H9 (cell line): Measurements from ENCODE around the gene GRID2. TPM values are rescaled to one million over a fixed set of nuclear protein-coding genes. Genes with fewer than 3 reads are reported as not detected.

ENCODE experiments used
- DNase-seq: peaks from one replicate; pipeline ENCODE4 v3.0.0-alpha.2; 2017
- H2AFZ ChIP-seq: one replicate; pipeline ENCODE4 v1.6.1; 2013; ENCODE audit warnings: mild to moderate bottlenecking, low read length, control low read depth, moderate library complexity
- H2AK5ac ChIP-seq: 2 replicates; pipeline ENCODE4 v1.6.1; 2013; ENCODE audit warnings: low read length, control low read depth, mixed read lengths; ENCODE audit not compliant: insufficient read length
- H2BK120ac ChIP-seq: one replicate; pipeline ENCODE4 v1.6.1; 2013; ENCODE audit warnings: low read depth, mild to moderate bottlenecking, low read length, control low read depth, inconsistent platforms; ENCODE audit not compliant: poor library complexity, severe bottlenecking
- H2BK12ac ChIP-seq: 2 replicates; pipeline ENCODE4 v1.6.1; 2013; ENCODE audit warnings: low read length, control low read depth, mixed read lengths, low read depth; ENCODE audit not compliant: insufficient read length
- H2BK15ac ChIP-seq: 2 replicates; pipeline ENCODE4 v1.6.1; 2013; ENCODE audit warnings: low read depth, low read length, control low read depth
- H2BK20ac ChIP-seq: one replicate; pipeline ENCODE4 v1.6.1; 2013; ENCODE audit warnings: low read depth, mild to moderate bottlenecking, low read length, control low read depth, inconsistent platforms; ENCODE audit not compliant: poor library complexity, severe bottlenecking
- H2BK5ac ChIP-seq: 2 replicates; pipeline ENCODE4 v1.6.1; 2013; ENCODE audit warnings: low read length, control low read depth, mixed read lengths; ENCODE audit not compliant: insufficient read length
- H3K14ac ChIP-seq: 2 replicates; pipeline ENCODE4 v1.6.1; 2013; ENCODE audit warnings: low read length, control low read depth; ENCODE audit not compliant: insufficient read depth
- H3K18ac ChIP-seq: 2 replicates; pipeline ENCODE4 v1.6.1; 2013; ENCODE audit warnings: low read depth, mild to moderate bottlenecking, mixed read lengths, low read length, control low read depth; ENCODE audit not compliant: insufficient read length
- H3K23ac ChIP-seq: 2 replicates; pipeline ENCODE4 v1.6.1; 2013; ENCODE audit warnings: low read length, control low read depth, mixed read lengths, low read depth; ENCODE audit not compliant: insufficient read length
- H3K23me2 ChIP-seq: 2 replicates; pipeline ENCODE4 v1.6.1; 2013; ENCODE audit warnings: low read depth, mild to moderate bottlenecking, mixed read lengths, low read length, control low read depth; ENCODE audit not compliant: insufficient read length, poor library complexity, severe bottlenecking
- H3K27ac ChIP-seq: 2 replicates; pipeline ENCODE4 v1.5.1; 2013; ENCODE audit warnings: low read length, control low read depth, mixed read lengths, low read depth; ENCODE audit not compliant: insufficient read length
- H3K27me3 ChIP-seq: 2 replicates; pipeline ENCODE4 v1.6.1; 2013; ENCODE audit warnings: low read length, control low read depth, inconsistent platforms; ENCODE audit not compliant: insufficient read depth
- H3K4ac ChIP-seq: 2 replicates; pipeline ENCODE4 v1.6.1; 2013; ENCODE audit warnings: low read depth, mild to moderate bottlenecking, control low read depth, inconsistent platforms, low read length, moderate library complexity
- H3K4me1 ChIP-seq: 2 replicates; pipeline ENCODE4 v1.6.1; 2013; ENCODE audit warnings: low read length, control low read depth, inconsistent platforms; ENCODE audit not compliant: insufficient read depth
- H3K4me2 ChIP-seq: 2 replicates; pipeline ENCODE4 v1.6.1; 2013; ENCODE audit warnings: low read length, control low read depth, mixed read lengths; ENCODE audit not compliant: insufficient read length, insufficient read depth
- H3K56ac ChIP-seq: 2 replicates; pipeline ENCODE4 v1.6.1; 2013; ENCODE audit warnings: low read depth, mild to moderate bottlenecking, mixed read lengths, low read length, control low read depth; ENCODE audit not compliant: insufficient read length
- H3K79me1 ChIP-seq: 2 replicates; pipeline ENCODE4 v1.6.1; 2013; ENCODE audit warnings: low read depth, mild to moderate bottlenecking, moderate library complexity, low read length, control low read depth, inconsistent platforms; ENCODE audit not compliant: insufficient read depth, poor library complexity, severe bottlenecking
- H3K79me2 ChIP-seq: 2 replicates; pipeline ENCODE4 v1.6.1; 2013; ENCODE audit warnings: low read length, control low read depth, inconsistent platforms; ENCODE audit not compliant: insufficient read depth
- H3K9ac ChIP-seq: 2 replicates; pipeline ENCODE4 v1.6.1; 2013; ENCODE audit warnings: low read length, control low read depth, mixed read lengths; ENCODE audit not compliant: insufficient read length; ENCODE audit errors: extremely low read depth
- H3K9me3 ChIP-seq: one replicate; pipeline ENCODE4 v1.6.1; 2013; ENCODE audit warnings: low read depth, low read length, inconsistent platforms; ENCODE audit not compliant: control insufficient read depth
- H3T11ph ChIP-seq: one replicate; pipeline ENCODE4 v1.6.1; 2013; ENCODE audit warnings: mild to moderate bottlenecking, low read length, control low read depth, inconsistent platforms
- H4K20me1 ChIP-seq: one replicate; pipeline ENCODE4 v1.6.1; 2013; ENCODE audit not compliant: control insufficient read depth, insufficient read length, insufficient read depth
- H4K5ac ChIP-seq: 2 replicates; pipeline ENCODE4 v1.6.1; 2013; ENCODE audit warnings: low read depth, mild to moderate bottlenecking, mixed read lengths, low read length, control low read depth; ENCODE audit not compliant: insufficient read length
- H4K8ac ChIP-seq: replicated peaks from 2 replicates; pipeline ENCODE4 v1.6.1; 2013; ENCODE audit warnings: low read length, control low read depth, mixed read lengths, low read depth; ENCODE audit not compliant: insufficient read length
- H4K91ac ChIP-seq: 2 replicates; pipeline ENCODE4 v1.6.1; 2013; ENCODE audit warnings: low read depth, mild to moderate bottlenecking, moderate library complexity, mixed read lengths, low read length, control low read depth; ENCODE audit not compliant: insufficient read length
- H3K27ac Mint-ChIP-seq, 3 experiments: 2 replicates in 2 of 3; 3 replicates in 1 of 3; pipeline ENCODE4 v1.8.0; 2020 to 2021; ENCODE audit warnings: mixed read lengths in 3 of 3, mild to moderate bottlenecking in 1 of 3, moderate library complexity in 1 of 3
- H3K27me3 Mint-ChIP-seq: 2 replicates; pipeline ENCODE4 v1.8.0; 2021; ENCODE audit warnings: low read depth, mild to moderate bottlenecking, moderate library complexity, mixed read lengths
- H3K36me3 Mint-ChIP-seq, 3 experiments: 2 replicates in 2 of 3; 3 replicates in 1 of 3; pipeline ENCODE4 v1.8.0; 2020 to 2021; ENCODE audit warnings: low read depth in 3 of 3, mixed read lengths in 3 of 3; ENCODE audit not compliant: insufficient read depth in 1 of 3
- H3K4me1 Mint-ChIP-seq, 2 experiments: 2 replicates each; pipeline ENCODE4 v1.8.0; 2020; ENCODE audit warnings: mixed read lengths in 2 of 2
- H3K4me3 Mint-ChIP-seq, 2 experiments: 2 replicates in 1 of 2; 3 replicates in 1 of 2; pipeline ENCODE4 v1.8.0; 2020 to 2021; ENCODE audit warnings: mild to moderate bottlenecking in 2 of 2, mixed read lengths in 2 of 2, moderate library complexity in 1 of 2
- H3K9me3 Mint-ChIP-seq, 2 experiments: 2 replicates in 1 of 2; 3 replicates in 1 of 2; pipeline ENCODE4 v1.8.0; 2020; ENCODE audit warnings: mild to moderate bottlenecking in 2 of 2, mixed read lengths in 2 of 2, moderate library complexity in 1 of 2
- CTCF ChIP-seq: fragments of 200-600 bp; sonication (generic); conservative IDR thresholded peaks from 3 replicates; pipeline ENCODE4 v1.8.0; 2021; ENCODE audit warnings: antibody characterized with exemption, mild to moderate bottlenecking
- WGBS: extraction: QIAGEN DNeasy Blood & Tissue Kit; methylation state at CpG from one replicate; pipeline ENCODE4 v1.1.7; 2013; ENCODE audit warnings: missing lambda C conversion rate, low lambda C conversion rate, mixed read lengths; ENCODE audit not compliant: insufficient read length; ENCODE audit errors: extremely low coverage; 5-methylcytosine and 5-hydroxymethylcytosine counted together
- total RNA-seq: library from RNA; stranded (reverse); gene quantifications from 2 replicates; pipeline ENCODE4 v1.2.1, GENCODE V29; 2021

Gene GRID2
- total RNA-seq, 1 experiment from 2014 or later: 21.8 TPM

GRCh38 chr4:92872604-92873003 is 568.8 kb downstream of the GRID2 start:
- H3K27ac ChIP-seq: no peak overlapping the region
- Mint-ChIP-seq H3K27me3 (no peaks in the 10 kb centered on the region), H3K4me3 (no peak overlapping the region), H3K36me3 (no peaks in the 10 kb centered on the region), H3K9me3 (no peaks in the 10 kb centered on the region), H3K27ac (no peak overlapping the region), H3K4me1 (peaks cover 4 to 5% of the 10 kb centered on the region in 2 experiments; a peak in 2 of 4 replicates)
- no peak overlapping the region for H2BK120ac ChIP-seq
- H2AK5ac ChIP-seq: no peak overlapping the region
- H4K8ac ChIP-seq: no peak overlapping the region
- no peak overlapping the region for H2BK20ac ChIP-seq
- TF ChIP-seq CTCF: no peak
- H3K23me2 ChIP-seq: no peaks in the 10 kb centered on the region
- no peak overlapping the region for H3K4me2 ChIP-seq
- H4K5ac ChIP-seq: no peak overlapping the region
- no peak overlapping the region for H2BK5ac ChIP-seq
- H3K4ac ChIP-seq: no peak overlapping the region
- H3K9ac ChIP-seq: no peak overlapping the region
- H4K91ac ChIP-seq: no peak overlapping the region
- no peak overlapping the region for H2AFZ ChIP-seq
- no peaks in the 10 kb centered on the region for H4K20me1 ChIP-seq
- H3K18ac ChIP-seq: no peak overlapping the region
- no peaks in the 10 kb centered on the region for H3K4me1 ChIP-seq
- no peak overlapping the region for H2BK12ac ChIP-seq
- H3K14ac ChIP-seq: no peak overlapping the region
- DNase-seq: no peak
- H3K9me3 ChIP-seq: no peaks in the 10 kb centered on the region
- H2BK15ac ChIP-seq: no peak overlapping the region
- no CpG with 5 or more reads among the region's 1 CpG for WGBS
- no peak overlapping the region for H3K56ac ChIP-seq
- no peaks in the 10 kb centered on the region for H3K79me1 ChIP-seq
- H3K79me2 ChIP-seq: no peaks in the 10 kb centered on the region
- no peak overlapping the region for H3T11ph ChIP-seq
- H3K23ac ChIP-seq: no peak overlapping the region
- no peaks in the 10 kb centered on the region for H3K27me3 ChIP-seq
